Aorta (tissue), 5 donors: ENCODE measurements around the gene ATXN7L1. TPM values are rescaled to one million over a fixed set of nuclear protein-coding genes. Genes with fewer than 3 reads are reported as not detected.
A peak's percentile ranks its signal among the peaks of the same experiment; 100 is the strongest.
"Not testable (repeated sequence)": the region's sequence is repeated elsewhere in the genome, so short reads cannot be mapped to it uniquely, and the experiment has no call there.

Experiments used
- ATAC-seq: fragments of 200-7000 bp; cut with Tn5 transposase; one replicate; pipeline ENCODE4 v1.9.1; 2022; ENCODE audit warnings: moderate library complexity; ENCODE audit not compliant: low FRiP score
- DNase-seq, 2 donors: peaks; one replicate each; pipeline ENCODE4 v3.0.0-alpha.2; 2020
- H3K27ac ChIP-seq, 2 donors: one replicate each; pipeline ENCODE4 v1.5.1; 2013; ENCODE audit warnings: low read length in 2 of 2, mild to moderate bottlenecking in 2 of 2, moderate library complexity in 2 of 2, control low read depth in 1 of 2, inconsistent platforms in 1 of 2, low read depth in 1 of 2
- H3K27me3 ChIP-seq, 2 donors: one replicate each; pipeline ENCODE4 v1.6.1; 2013; ENCODE audit warnings: control low read depth in 1 of 2, low read length in 1 of 2, mild to moderate bottlenecking in 1 of 2, moderate library complexity in 1 of 2; ENCODE audit not compliant: insufficient read depth in 2 of 2, control insufficient read depth in 1 of 2
- H3K36me3 ChIP-seq, 2 donors: one replicate each; pipeline ENCODE4 v1.6.1; 2013; ENCODE audit warnings: control low read depth in 1 of 2, low read length in 1 of 2, mild to moderate bottlenecking in 1 of 2; ENCODE audit not compliant: insufficient read depth in 2 of 2, control insufficient read depth in 1 of 2
- H3K4me1 ChIP-seq, 2 donors: one replicate each; pipeline ENCODE4 v1.6.1; 2013; ENCODE audit warnings: low read length in 2 of 2, control low read depth in 1 of 2, mild to moderate bottlenecking in 1 of 2, moderate library complexity in 1 of 2; ENCODE audit not compliant: insufficient read depth in 2 of 2, control insufficient read depth in 1 of 2
- H3K4me3 ChIP-seq, 2 donors: one replicate each; pipeline ENCODE4 v1.5.1; 2013; ENCODE audit warnings: low read length in 2 of 2, control low read depth in 1 of 2, mild to moderate bottlenecking in 1 of 2
- H3K9me3 ChIP-seq: one replicate; pipeline ENCODE4 v1.6.1; 2013; ENCODE audit warnings: mild to moderate bottlenecking, low read length; ENCODE audit not compliant: control insufficient read depth
- WGBS, 2 donors: extraction: QIAGEN DNeasy Blood & Tissue Kit; methylation state at CpG; one replicate each; pipeline ENCODE4 v1.1.7; 2013; 5-methylcytosine and 5-hydroxymethylcytosine counted together
- intact Hi-C, 2 donors: fragments of 100-400 bp; cut with DNase I; formaldehyde crosslinking; loops; one replicate each; pipeline versions ENCODE4 v1.14.2 to v1.15.0; 2022
- polyA plus RNA-seq, 2 donors: library from polyadenylated mRNA; stranded (reverse); fragments of 200-250 nt; gene quantifications; one replicate each; pipeline ENCODE4 v1.2.3, GENCODE V29; 2013
- total RNA-seq, 2 donors: library from RNA; stranded (reverse); fragmentation: NEBNext Ultra II Directional; extraction: Animal tissue kit (Norgen Biotek cat#: 25700); gene quantifications; one replicate each; pipeline ENCODE4 v1.2.1, GENCODE V29; 2021
- donor health status: healthy with polysubstance abuse.
- donor health status: Bipolar disorder and iron deficiency.
- donor health status: DM: no; HTN: no; CAD: no.
- donor health status: DM: no; HTN: no; CAD: no.
- donor health status: DM: yes; HTN: yes; CAD: no.

The ATXN7L1 gene
- total and polyA plus RNA-seq, 4 donors = 2.5 to 20.1 (median 8.4) TPM

DNA sequence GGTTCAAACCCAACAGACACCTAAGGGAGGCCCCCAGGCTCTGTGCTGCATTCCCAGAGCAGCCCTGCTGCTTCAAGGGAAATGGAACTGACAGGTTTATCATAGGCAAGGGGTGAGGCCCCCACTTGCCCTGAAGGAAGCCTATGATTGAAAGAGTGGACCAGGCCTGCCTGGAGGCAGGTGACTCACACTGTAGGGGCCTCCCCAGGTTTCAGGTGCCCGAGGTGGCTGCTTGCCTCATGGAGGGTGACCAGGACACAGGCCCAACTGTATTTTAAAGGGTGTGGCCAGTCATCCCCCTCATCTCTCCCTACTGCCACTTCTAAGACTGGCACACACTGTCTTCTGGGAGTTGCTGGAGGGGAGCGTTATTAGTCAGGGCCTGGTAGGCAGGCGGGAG lies 85.4 kb downstream of the ATXN7L1 start:
- no peaks in the 10 kb centered on the region for H3K4me1 ChIP-seq
- no peak for DNase-seq
- no peaks in the 10 kb centered on the region for H3K27me3 ChIP-seq
- intact Hi-C loops = no loop called here
- peaks cover 0 to 3% of the 10 kb centered on the region in 2 donors for H3K36me3 ChIP-seq
- no peak overlapping the region for H3K27ac ChIP-seq
- 94 to 98% methylated on average over 3 of the region's 3 CpGs for WGBS, 2 donors
- H3K9me3 ChIP-seq = no peaks in the 10 kb centered on the region
- ATAC-seq = no peak
- H3K4me3 ChIP-seq = no peak overlapping the region

DNA sequence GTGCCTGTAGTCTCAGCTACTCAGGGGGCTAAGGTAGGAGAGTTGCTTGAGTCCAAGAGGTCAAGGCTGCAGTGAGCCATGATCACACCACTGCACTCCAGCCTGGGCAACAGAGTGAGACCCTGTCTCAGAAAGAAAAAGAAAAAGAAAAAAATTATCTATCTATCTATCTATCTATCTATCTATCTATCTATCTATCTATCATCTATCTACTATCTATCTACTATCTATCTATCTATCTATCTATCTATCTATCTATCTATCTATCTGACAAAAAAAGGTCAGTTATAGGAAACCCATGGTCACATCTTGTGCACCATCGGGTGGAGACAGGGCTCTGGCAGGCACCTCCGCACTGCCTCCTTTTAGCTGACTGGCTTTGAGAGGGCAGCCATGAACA lies 85.9 kb downstream of the ATXN7L1 start:
- H3K36me3 ChIP-seq, H3K4me1 ChIP-seq, DNase-seq, ATAC-seq, H3K9me3 ChIP-seq, H3K4me3 ChIP-seq, intact Hi-C loops, H3K27ac ChIP-seq, H3K27me3 ChIP-seq: not testable (repeated sequence)
- 94 to 96% methylated on average over 2 of the region's 2 CpGs for WGBS, 2 donors

DNA sequence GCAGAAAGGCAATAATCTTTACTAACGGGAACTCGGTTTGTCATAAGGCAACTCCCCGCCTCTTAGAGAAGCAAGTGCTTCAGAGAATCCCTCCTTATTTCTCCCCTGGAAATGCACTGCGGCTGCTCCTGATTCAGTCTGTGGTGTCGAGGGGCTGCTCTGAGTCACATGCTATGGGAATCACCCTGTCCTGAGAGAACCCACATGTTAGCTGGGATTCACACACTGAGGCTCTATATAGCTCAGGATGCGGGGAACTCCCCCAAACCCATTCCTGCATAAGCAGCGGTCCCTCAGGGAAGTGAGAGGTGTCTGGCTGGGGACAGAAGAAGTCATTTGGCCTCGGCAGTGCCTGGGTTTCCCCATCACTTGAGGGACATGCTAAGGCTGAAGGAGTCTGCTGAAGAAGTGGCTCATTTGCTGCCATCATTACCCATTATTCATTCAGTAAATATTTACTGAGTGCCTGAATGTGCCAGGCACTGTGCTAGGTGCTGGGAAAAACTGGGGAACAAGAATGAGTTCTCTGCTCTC lies 87.5 kb downstream of the ATXN7L1 start:
- Histone ChIP-seq H3K4me3 (no peak overlapping the region), H3K4me1 (no peaks in the 10 kb centered on the region), H3K27me3 (no peaks in the 10 kb centered on the region), H3K27ac (no peak overlapping the region), H3K36me3 (peaks cover 0 to 3% of the 10 kb centered on the region in 2 donors), H3K9me3 (no peaks in the 10 kb centered on the region)
- ATAC-seq (no peak), DNase-seq (no peak)
- WGBS, 2 donors = 92 to 93% methylated on average over 8 of the region's 8 CpGs
- intact Hi-C loops = no loop called here

DNA sequence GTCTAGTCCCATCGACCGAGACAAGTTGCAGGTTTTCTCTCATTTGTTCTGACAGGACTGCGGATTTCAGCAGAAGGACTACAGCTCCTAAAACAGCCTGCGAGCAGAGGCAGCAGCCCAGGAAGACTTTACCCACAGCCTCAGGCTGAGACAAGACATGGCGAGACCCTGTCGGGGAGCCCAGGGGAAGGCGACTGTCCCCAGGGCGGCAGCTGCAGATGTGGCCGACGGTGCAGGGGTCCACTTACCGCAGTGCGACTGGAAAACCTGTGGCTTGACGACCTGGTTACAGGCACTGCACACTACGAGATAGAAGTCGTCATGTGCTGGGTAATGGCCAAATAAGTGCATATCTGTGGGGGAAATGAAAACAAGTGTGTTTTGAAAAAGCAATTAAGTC lies 88.0 kb downstream of the ATXN7L1 start:
- H3K27me3 ChIP-seq = no peaks in the 10 kb centered on the region
- DNase-seq = no peak

DNA sequence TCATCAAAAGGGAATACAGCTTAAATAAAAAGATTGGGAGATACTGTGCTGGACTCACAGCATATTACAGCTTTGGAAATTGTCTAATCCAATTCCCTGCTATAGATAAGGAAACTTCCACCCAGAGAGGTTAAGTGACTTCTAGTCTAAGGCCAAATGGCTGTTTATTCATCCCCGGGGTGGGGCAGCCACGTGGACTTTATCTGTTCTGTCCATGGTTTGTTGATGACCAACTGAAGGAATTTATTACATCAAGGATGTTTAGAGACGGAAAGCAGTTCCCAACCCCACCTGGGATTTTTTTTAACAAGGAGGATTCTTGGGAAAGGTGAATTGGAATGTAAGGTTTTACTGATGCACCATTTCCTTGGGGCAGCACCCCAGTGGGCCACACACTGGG lies 88.6 kb downstream of the ATXN7L1 start:
- no peak for DNase-seq
- no peak overlapping the region for H3K4me3 ChIP-seq
- no peaks in the 10 kb centered on the region for H3K27me3 ChIP-seq
- H3K36me3 ChIP-seq = peaks cover 0 to 3% of the 10 kb centered on the region in 2 donors
- WGBS, 2 donors = 82 to 86% methylated on average over 3 of the region's 3 CpGs
- no peak overlapping the region for H3K27ac ChIP-seq
- H3K9me3 ChIP-seq = no peaks in the 10 kb centered on the region
- ATAC-seq = no peak
- intact Hi-C loops = no loop called here
- H3K4me1 ChIP-seq = no peaks in the 10 kb centered on the region

More for the DNA sequence above, 88.0 kb downstream of the ATXN7L1 start:
- Histone ChIP-seq H3K4me1 (no peaks in the 10 kb centered on the region), H3K4me3 (no peak overlapping the region), H3K36me3 (peaks cover 0 to 3% of the 10 kb centered on the region in 2 donors), H3K9me3 (no peaks in the 10 kb centered on the region), H3K27ac (no peak overlapping the region)
- intact Hi-C loops = no loop called here
- ATAC-seq = no peak
- WGBS, 2 donors = 88 to 91% methylated on average over 15 of the region's 15 CpGs

DNA sequence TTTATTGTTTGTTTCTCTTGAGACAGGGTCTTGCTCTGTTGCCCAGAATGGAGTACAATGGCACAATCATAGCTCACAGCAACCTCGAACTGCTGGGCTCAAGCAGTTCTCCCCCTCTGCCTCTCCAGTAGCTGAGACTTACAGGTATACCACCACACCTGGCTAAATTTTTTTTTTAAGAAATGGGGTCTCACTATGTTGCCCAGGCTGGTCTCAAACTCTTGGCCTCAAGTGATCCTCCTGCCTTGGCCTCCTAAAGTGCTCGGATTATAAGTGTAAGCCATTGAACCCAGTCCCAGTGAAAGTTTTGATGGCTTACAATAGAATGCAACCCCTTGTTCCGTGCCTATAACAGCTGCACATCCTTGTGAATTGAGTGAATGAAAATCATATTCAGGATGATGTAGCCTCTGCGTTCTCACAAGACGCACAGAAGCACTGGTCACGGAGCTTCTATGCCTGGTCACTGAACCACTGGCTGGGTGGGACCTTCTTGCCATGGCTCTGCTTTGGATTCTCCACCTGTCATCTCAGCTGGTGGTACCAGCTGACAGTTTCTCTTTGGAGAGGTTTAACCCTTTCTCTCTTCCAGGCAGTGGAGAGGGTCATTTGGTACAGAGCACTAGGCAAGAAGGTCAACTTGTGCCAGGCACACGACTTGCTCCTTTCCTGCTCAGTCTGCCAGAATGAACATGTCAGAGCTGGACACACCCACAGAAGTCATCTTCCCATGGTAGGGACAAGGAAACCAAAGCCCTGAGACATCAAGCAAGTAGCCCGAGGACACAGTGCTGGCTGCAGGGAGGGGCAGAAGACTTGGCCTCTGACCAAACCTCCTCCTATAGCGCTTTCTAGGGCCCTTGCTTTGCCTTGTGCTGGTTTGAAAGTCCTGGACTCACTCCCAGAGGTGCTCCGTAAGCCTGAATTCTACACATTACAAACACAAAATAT lies 89.6 kb downstream of the ATXN7L1 start:
- H3K4me3 ChIP-seq = no peak overlapping the region
- intact Hi-C loops = no loop called here
- H3K27me3 ChIP-seq = no peaks in the 10 kb centered on the region
- no peak overlapping the region for H3K27ac ChIP-seq
- no peaks in the 10 kb centered on the region for H3K4me1 ChIP-seq
- no peaks in the 10 kb centered on the region for H3K9me3 ChIP-seq
- WGBS, 2 donors = 88 to 89% methylated on average over 10 of the region's 10 CpGs
- DNase-seq (no peak), ATAC-seq (no peak)
- peaks cover 0 to 3% of the 10 kb centered on the region in 2 donors for H3K36me3 ChIP-seq

DNA sequence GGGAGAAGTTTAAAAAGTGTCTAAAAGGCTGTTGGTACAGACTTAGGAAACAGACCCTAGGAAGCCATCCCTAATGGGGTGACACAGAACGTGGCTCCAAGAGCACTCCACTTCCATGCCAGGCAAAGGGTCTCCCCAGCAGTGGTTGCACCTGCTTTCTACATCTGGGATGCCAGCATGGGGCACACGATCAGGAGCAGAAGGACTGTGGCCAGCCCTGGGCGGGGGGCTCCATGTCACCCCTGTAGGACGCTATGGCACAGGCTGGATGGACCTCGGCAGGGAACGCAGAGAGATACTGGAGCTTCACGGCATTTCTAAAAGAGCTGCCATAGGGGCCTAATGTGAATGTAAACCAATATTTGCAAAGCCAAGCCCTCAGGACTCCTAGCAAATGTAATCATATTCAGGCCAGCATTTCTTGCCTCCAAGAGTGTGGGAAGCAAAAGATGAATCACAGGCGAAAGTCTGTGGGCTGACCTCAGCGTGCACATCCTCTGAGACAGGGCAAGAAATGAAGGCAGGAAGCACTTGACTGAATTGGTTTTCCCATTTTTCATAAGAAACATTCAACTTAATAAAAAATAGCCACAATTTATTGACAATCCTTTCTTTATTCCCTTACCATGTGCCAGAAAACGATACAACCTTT lies 93.9 kb downstream of the ATXN7L1 start:
- intact Hi-C loops = no loop called here
- Histone ChIP-seq H3K9me3 (no peaks in the 10 kb centered on the region), H3K27ac (no peak overlapping the region), H3K36me3 (no peaks in the 10 kb centered on the region), H3K4me1 (no peaks in the 10 kb centered on the region), H3K27me3 (no peaks in the 10 kb centered on the region), H3K4me3 (no peak overlapping the region)
- DNase-seq (no peak), ATAC-seq (peak; percentile 14)
- 91 to 93% methylated on average over 10 of the region's 10 CpGs for WGBS, 2 donors

DNA sequence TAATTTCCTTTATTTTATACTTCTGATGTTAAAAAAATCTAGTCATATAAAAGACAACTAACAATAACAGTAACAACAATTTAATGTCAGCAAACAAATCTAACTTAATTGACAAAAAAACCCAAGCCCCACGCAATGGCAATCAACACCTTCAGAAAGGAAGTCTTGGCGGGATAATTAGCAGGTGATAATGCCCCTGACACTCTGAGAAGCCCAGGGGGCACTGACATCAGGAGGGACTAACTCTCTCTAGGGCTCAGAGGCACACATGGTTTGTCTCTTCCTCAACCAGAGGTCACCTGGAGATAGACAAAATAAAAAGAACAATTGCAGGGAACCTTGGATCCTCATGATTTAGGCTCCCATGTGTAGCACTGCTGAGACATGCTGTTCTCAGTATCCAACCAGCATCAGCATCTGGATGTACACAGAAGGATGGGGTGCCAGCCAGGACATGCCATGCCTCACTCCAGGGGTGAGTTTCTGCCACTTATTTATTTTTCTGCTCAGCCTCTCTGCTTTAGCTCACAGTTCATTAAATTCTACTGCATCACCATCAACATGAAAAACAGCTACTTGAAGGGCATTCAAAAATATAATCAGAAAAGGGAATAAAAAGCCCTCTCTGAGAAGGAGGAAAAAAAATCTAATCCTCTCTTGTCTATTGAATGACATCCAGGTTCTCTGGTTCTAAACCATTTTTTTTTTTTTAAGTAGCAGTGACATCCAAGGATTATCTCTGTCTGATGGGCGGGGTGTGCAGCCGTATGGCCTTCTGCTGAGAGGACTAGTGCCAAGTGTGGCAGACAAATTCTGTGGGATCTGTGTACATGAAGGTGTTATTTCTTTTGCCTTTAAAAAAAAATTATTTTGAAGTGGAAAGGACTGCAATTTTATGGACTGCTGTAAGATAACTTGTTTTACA lies 96.3 kb downstream of the ATXN7L1 start:
- H3K27ac ChIP-seq = no peak overlapping the region
- WGBS, 2 donors = 81 to 87% methylated on average over 4 of the region's 4 CpGs
- intact Hi-C loops = no loop called here
- ATAC-seq (no peak), DNase-seq (no peak)
- no peaks in the 10 kb centered on the region for H3K9me3 ChIP-seq
- no peaks in the 10 kb centered on the region for H3K36me3 ChIP-seq
- H3K27me3 ChIP-seq = no peaks in the 10 kb centered on the region
- no peak overlapping the region for H3K4me3 ChIP-seq
- H3K4me1 ChIP-seq = no peaks in the 10 kb centered on the region
